ENCODE data around the gene MCAT.

MCAT gene

GRCh38 chr22:43142880-43143562, at the start of gene MCAT:
TSS of gene MCAT (minus strand) at chr22:43143398. CDS start at chr22:43143348, 50 bp downstream.
- peak; percentile 74 for DNase-seq (ENCODE audit: low read depth)

GRCh38 chr22:43191831-43192230, 48.6 kb upstream of the MCAT start:
- DNase-seq (ENCODE audit: low read depth): no peak

GRCh38 chr22:43188829-43189545, 45.8 kb upstream of the MCAT start:
- DNase-seq (ENCODE audit: low read depth): no peak

GRCh38 chr22:43187171-43188099, 44.2 kb upstream of the MCAT start:
- DNase-seq (ENCODE audit: low read depth): peak; percentile 93

GRCh38 chr22:43186272-43187170, 43.3 kb upstream of the MCAT start, which contains the start of gene TTLL12:
TSS of gene TTLL12 (minus strand) at chr22:43187134. CDS start at chr22:43187069, 65 bp downstream.
- DNase-seq (ENCODE audit: low read depth): peak; percentile 45

- no peak for DNase-seq (ENCODE audit: low read depth)
These were observed 42.7 kb upstream of the MCAT start for GRCh38 chr22:43185860-43186261.

GRCh38 chr22:43183496-43184277, 40.5 kb upstream of the MCAT start:
- no peak for DNase-seq (ENCODE audit: low read depth)

- DNase-seq (ENCODE audit: low read depth): no peak
These were observed 39.5 kb upstream of the MCAT start for GRCh38 chr22:43182726-43183125.

- no peak for DNase-seq (ENCODE audit: low read depth)
These were observed 38.9 kb upstream of the MCAT start for GRCh38 chr22:43182118-43182517.

- no peak for DNase-seq (ENCODE audit: low read depth)
These were observed 38.3 kb upstream of the MCAT start for GRCh38 chr22:43181321-43182076.

GRCh38 chr22:43180670-43181069, 37.5 kb upstream of the MCAT start:
- DNase-seq (ENCODE audit: low read depth): no peak

- DNase-seq (ENCODE audit: low read depth): no peak
These were observed 36.7 kb upstream of the MCAT start for GRCh38 chr22:43179911-43180195.

- DNase-seq (ENCODE audit: low read depth): no peak
These were observed 36.1 kb upstream of the MCAT start for GRCh38 chr22:43179146-43179910.

- DNase-seq (ENCODE audit: low read depth): no peak
These were observed 34.3 kb upstream of the MCAT start for GRCh38 chr22:43177479-43177878.

- no peak for DNase-seq (ENCODE audit: low read depth)
These were observed 32.9 kb upstream of the MCAT start for GRCh38 chr22:43176090-43176489.

- DNase-seq (ENCODE audit: low read depth): no peak
These were observed 31.8 kb upstream of the MCAT start for GRCh38 chr22:43174941-43175531.

GRCh38 chr22:43173976-43174720, 30.9 kb upstream of the MCAT start:
- DNase-seq (ENCODE audit: low read depth): no peak

- DNase-seq (ENCODE audit: low read depth): no peak
These were observed 30.4 kb upstream of the MCAT start for GRCh38 chr22:43173566-43173965.

Measured in stimulated activated CD8-positive, alpha-beta memory T cell treated with anti-CD3 and anti-CD28 coated beads, Interleukin-4, amount 100 ng/mL, for 24 hours (primary cell).